ENCODE results near the gene FAM209B.
"Not testable (repeated sequence)": the region's sequence is repeated elsewhere in the genome, so short reads cannot be mapped to it uniquely, and the experiment has no call there.

The FAM209B gene

GRCh38 chr20:56517641-56518040, 15.4 kb upstream of the FAM209B start:
- Histone ChIP-seq H3K27ac (ENCODE audit: low read depth, low read length) (no peak overlapping the region), H3K27me3 (ENCODE audit: control insufficient read depth, insufficient read depth, low read length) (no peaks in the 10 kb centered on the region), H3K36me3 (ENCODE audit: control insufficient read depth, insufficient read depth, low read length) (peaks cover 25% of the 10 kb centered on the region), H3K4me1 (ENCODE audit: control insufficient read depth, insufficient read depth, low read length) (peaks cover 29% of the 10 kb centered on the region), H3K9ac (ENCODE audit: low read length) (no peak overlapping the region), H3K4me3 (ENCODE audit: low read length) (no peak overlapping the region)

GRCh38 chr20:56518126-56518525, 14.9 kb upstream of the FAM209B start:
- H3K4me1 ChIP-seq (ENCODE audit: control insufficient read depth, insufficient read depth, low read length), result peaks cover 28% of the 10 kb centered on the region
- no peak overlapping the region for H3K9ac ChIP-seq (ENCODE audit: low read length)
- no peak overlapping the region for H3K4me3 ChIP-seq (ENCODE audit: low read length)
- no peak overlapping the region for H3K27ac ChIP-seq (ENCODE audit: low read depth, low read length)
- peaks cover 25% of the 10 kb centered on the region for H3K36me3 ChIP-seq (ENCODE audit: control insufficient read depth, insufficient read depth, low read length)
- no peaks in the 10 kb centered on the region for H3K27me3 ChIP-seq (ENCODE audit: control insufficient read depth, insufficient read depth, low read length)

- Histone ChIP-seq H3K4me1 (ENCODE audit: control insufficient read depth, insufficient read depth, low read length) (peaks cover 21% of the 10 kb centered on the region), H3K27ac (ENCODE audit: low read depth, low read length) (no peak overlapping the region), H3K27me3 (ENCODE audit: control insufficient read depth, insufficient read depth, low read length) (no peaks in the 10 kb centered on the region), H3K36me3 (ENCODE audit: control insufficient read depth, insufficient read depth, low read length) (peaks cover 25% of the 10 kb centered on the region), H3K9ac (ENCODE audit: low read length) (no peak overlapping the region), H3K4me3 (ENCODE audit: low read length) (no peak overlapping the region)
Observed at GRCh38 chr20:56518721-56519398, 14.2 kb upstream of the FAM209B start.

- H3K27ac ChIP-seq (ENCODE audit: low read depth, low read length), result no peak overlapping the region
Observed at GRCh38 chr20:56519551-56519950, 13.5 kb upstream of the FAM209B start.

GRCh38 chr20:56520180-56520579, 12.9 kb upstream of the FAM209B start:
- Histone ChIP-seq H3K27me3 (ENCODE audit: control insufficient read depth, insufficient read depth, low read length) (no peaks in the 10 kb centered on the region), H3K9ac (ENCODE audit: low read length) (no peak overlapping the region), H3K4me3 (ENCODE audit: low read length) (no peak overlapping the region), H3K36me3 (ENCODE audit: control insufficient read depth, insufficient read depth, low read length) (peaks cover 25% of the 10 kb centered on the region), H3K4me1 (ENCODE audit: control insufficient read depth, insufficient read depth, low read length) (peaks cover 16% of the 10 kb centered on the region), H3K27ac (ENCODE audit: low read depth, low read length) (no peak overlapping the region)

More at GRCh38 chr20:56519551-56519950, 13.5 kb upstream of the FAM209B start:
- H3K27me3 ChIP-seq (ENCODE audit: control insufficient read depth, insufficient read depth, low read length), result no peaks in the 10 kb centered on the region
- H3K4me1 ChIP-seq (ENCODE audit: control insufficient read depth, insufficient read depth, low read length), result peaks cover 19% of the 10 kb centered on the region
- H3K36me3 ChIP-seq (ENCODE audit: control insufficient read depth, insufficient read depth, low read length), result peaks cover 25% of the 10 kb centered on the region
- no peak overlapping the region for H3K9ac ChIP-seq (ENCODE audit: low read length)
- no peak overlapping the region for H3K4me3 ChIP-seq (ENCODE audit: low read length)

- H3K27me3 ChIP-seq (ENCODE audit: control insufficient read depth, insufficient read depth, low read length); H3K4me3 ChIP-seq (ENCODE audit: low read length); H3K9ac ChIP-seq (ENCODE audit: low read length); H3K27ac ChIP-seq (ENCODE audit: low read depth, low read length): not testable (repeated sequence)
- H3K36me3 ChIP-seq (ENCODE audit: control insufficient read depth, insufficient read depth, low read length), result peaks cover 25% of the 10 kb centered on the region
- H3K4me1 ChIP-seq (ENCODE audit: control insufficient read depth, insufficient read depth, low read length), result peaks cover 12% of the 10 kb centered on the region
Observed at GRCh38 chr20:56520746-56521354, 12.2 kb upstream of the FAM209B start.

GRCh38 chr20:56522311-56522710, 10.7 kb upstream of the FAM209B start:
- no peaks in the 10 kb centered on the region for H3K4me1 ChIP-seq (ENCODE audit: control insufficient read depth, insufficient read depth, low read length)
- no peak overlapping the region for H3K27ac ChIP-seq (ENCODE audit: low read depth, low read length)
- H3K9ac ChIP-seq (ENCODE audit: low read length), result no peak overlapping the region
- H3K27me3 ChIP-seq (ENCODE audit: control insufficient read depth, insufficient read depth, low read length), result no peaks in the 10 kb centered on the region
- H3K4me3 ChIP-seq (ENCODE audit: low read length), result no peak overlapping the region
- peaks cover 25% of the 10 kb centered on the region for H3K36me3 ChIP-seq (ENCODE audit: control insufficient read depth, insufficient read depth, low read length)

- H3K27me3 ChIP-seq (ENCODE audit: control insufficient read depth, insufficient read depth, low read length); H3K36me3 ChIP-seq (ENCODE audit: control insufficient read depth, insufficient read depth, low read length); H3K4me1 ChIP-seq (ENCODE audit: control insufficient read depth, insufficient read depth, low read length); H3K9ac ChIP-seq (ENCODE audit: low read length); H3K27ac ChIP-seq (ENCODE audit: low read depth, low read length); H3K4me3 ChIP-seq (ENCODE audit: low read length): not testable (repeated sequence)
Observed at GRCh38 chr20:56524444-56524843, 8.6 kb upstream of the FAM209B start, which contains the start of gene FAM209A. TSS of gene FAM209A (plus strand) at chr20:56524744. CDS start at chr20:56524809, 65 bp downstream.

GRCh38 chr20:56527521-56527920, 5.5 kb upstream of the FAM209B start:
- H3K27me3 ChIP-seq (ENCODE audit: control insufficient read depth, insufficient read depth, low read length), result no peaks in the 10 kb centered on the region

GRCh38 chr20:56537997-56538396, 5.0 kb downstream of the FAM209B start:
- H3K9ac ChIP-seq (ENCODE audit: low read length), result no peak overlapping the region
- H3K4me1 ChIP-seq (ENCODE audit: control insufficient read depth, insufficient read depth, low read length), result no peaks in the 10 kb centered on the region
- no peak overlapping the region for H3K4me3 ChIP-seq (ENCODE audit: low read length)
- H3K27me3 ChIP-seq (ENCODE audit: control insufficient read depth, insufficient read depth, low read length), result no peaks in the 10 kb centered on the region
- H3K27ac ChIP-seq (ENCODE audit: low read depth, low read length), result no peak overlapping the region
- H3K36me3 ChIP-seq (ENCODE audit: control insufficient read depth, insufficient read depth, low read length), result no peaks in the 10 kb centered on the region

More at GRCh38 chr20:56527521-56527920, 5.5 kb upstream of the FAM209B start:
- H3K4me1 ChIP-seq (ENCODE audit: control insufficient read depth, insufficient read depth, low read length), result no peaks in the 10 kb centered on the region
- H3K36me3 ChIP-seq (ENCODE audit: control insufficient read depth, insufficient read depth, low read length), result no peaks in the 10 kb centered on the region
- no peak overlapping the region for H3K27ac ChIP-seq (ENCODE audit: low read depth, low read length)
- H3K9ac ChIP-seq (ENCODE audit: low read length), result no peak overlapping the region
- no peak overlapping the region for H3K4me3 ChIP-seq (ENCODE audit: low read length)

- Histone ChIP-seq H3K9ac (ENCODE audit: low read length) (no peak overlapping the region), H3K4me3 (ENCODE audit: low read length) (no peak overlapping the region), H3K4me1 (ENCODE audit: control insufficient read depth, insufficient read depth, low read length) (no peaks in the 10 kb centered on the region), H3K27me3 (ENCODE audit: control insufficient read depth, insufficient read depth, low read length) (no peaks in the 10 kb centered on the region), H3K27ac (ENCODE audit: low read depth, low read length) (no peak overlapping the region), H3K36me3 (ENCODE audit: control insufficient read depth, insufficient read depth, low read length) (no peaks in the 10 kb centered on the region)
Observed at GRCh38 chr20:56540415-56540814, 7.4 kb downstream of the FAM209B start.

GRCh38 chr20:56542489-56543030, 9.5 kb downstream of the FAM209B start:
- no peaks in the 10 kb centered on the region for H3K27me3 ChIP-seq (ENCODE audit: control insufficient read depth, insufficient read depth, low read length)
- H3K4me1 ChIP-seq (ENCODE audit: control insufficient read depth, insufficient read depth, low read length), result no peaks in the 10 kb centered on the region
- no peak overlapping the region for H3K4me3 ChIP-seq (ENCODE audit: low read length)
- H3K36me3 ChIP-seq (ENCODE audit: control insufficient read depth, insufficient read depth, low read length), result no peaks in the 10 kb centered on the region
- no peak overlapping the region for H3K9ac ChIP-seq (ENCODE audit: low read length)
- H3K27ac ChIP-seq (ENCODE audit: low read depth, low read length), result no peak overlapping the region
